Thoracic aorta (tissue), 2 donors: Measurements from ENCODE around the gene TC2N. TPM values are rescaled to one million over a fixed set of nuclear protein-coding genes. Genes with fewer than 3 reads are reported as not detected.

Experiments used
- ATAC-seq: fragments of 150-250 bp; one replicate; pipeline ENCODE4 v1.8.0; 2017; ENCODE audit warnings: low read depth; ENCODE audit not compliant: insufficient number of reproducible peaks, low FRiP score
- DNase-seq: peaks from one replicate; pipeline ENCODE4 v3.0.0-alpha.2; 2020; ENCODE audit warnings: low spot score
- H3K27ac ChIP-seq, 2 donors: fragments of 200-600 bp; sonication (generic); 1 replicate in 1 of 2; 2 replicates in 1 of 2; pipeline ENCODE4 v1.5.1; 2016; ENCODE audit warnings: mild to moderate bottlenecking in 2 of 2, moderate library complexity in 2 of 2
- H3K27me3 ChIP-seq: fragments of 200-600 bp; sonication (generic); replicated peaks from 2 replicates; pipeline ENCODE4 v1.6.0; 2016; ENCODE audit warnings: mild to moderate bottlenecking; ENCODE audit not compliant: insufficient read depth
- H3K36me3 ChIP-seq: fragments of 200-600 bp; sonication (generic); one replicate; pipeline ENCODE4 v1.5.1; 2016
- H3K4me1 ChIP-seq, 2 donors: fragments of 200-600 bp; sonication (generic); 1 replicate in 1 of 2; 2 replicates in 1 of 2; pipeline versions ENCODE4 v1.5.1 to v1.6.0; 2016; ENCODE audit warnings: low read depth in 2 of 2, mild to moderate bottlenecking in 1 of 2; ENCODE audit not compliant: control insufficient read depth in 1 of 2
- H3K4me3 ChIP-seq: fragments of 200-600 bp; sonication (generic); 2 replicates; pipeline ENCODE4 v1.5.1; 2016; ENCODE audit warnings: mild to moderate bottlenecking
- H3K9me3 ChIP-seq: fragments of 200-600 bp; sonication (generic); 2 replicates; pipeline ENCODE4 v1.5.1; 2016
- CTCF ChIP-seq: fragments of 200-600 bp; sonication (generic); IDR thresholded peaks from one replicate; pipeline ENCODE4 v1.5.1; 2019; ENCODE audit warnings: antibody characterized with exemption
- total RNA-seq, 2 donors: library from RNA; depleted of rRNA; stranded (reverse); fragments of >200 nt; gene quantifications; one replicate each; pipeline versions ENCODE4 v1.1.0 to v1.2.3, GENCODE V29; 2016

Gene TC2N
- total RNA-seq, 2 donors from 2014 or later: 146 to 172 TPM

GRCh38 chr14:91754819-91755218 lies 112.5 kb downstream of the TC2N start:
- no peak overlapping the region for H3K4me3 ChIP-seq
- no peaks in the 10 kb centered on the region for H3K27me3 ChIP-seq
- ATAC-seq (no peak), DNase-seq (no peak)
- no peaks in the 10 kb centered on the region for H3K9me3 ChIP-seq
- no peak for TF ChIP-seq CTCF
- no peaks in the 10 kb centered on the region for H3K36me3 ChIP-seq
- no peak overlapping the region for H3K27ac ChIP-seq
- H3K4me1 ChIP-seq: peaks cover 6 to 17% of the 10 kb centered on the region in 2 donors

GRCh38 chr14:91754185-91754584 lies 113.2 kb downstream of the TC2N start:
- no peak for ATAC-seq
- no peaks in the 10 kb centered on the region for H3K36me3 ChIP-seq

GRCh38 chr14:91753501-91754128 lies 113.7 kb downstream of the TC2N start:
- Histone ChIP-seq H3K4me3 (no peak overlapping the region), H3K27ac (no peak overlapping the region), H3K4me1 (peaks cover 6 to 17% of the 10 kb centered on the region in 2 donors), H3K9me3 (no peaks in the 10 kb centered on the region), H3K27me3 (no peaks in the 10 kb centered on the region), H3K36me3 (no peaks in the 10 kb centered on the region)
- TF ChIP-seq CTCF: no peak
- DNase-seq (no peak), ATAC-seq (no peak)

More at GRCh38 chr14:91754185-91754584, 113.2 kb downstream of the TC2N start:
- H3K27me3 ChIP-seq: no peaks in the 10 kb centered on the region
- H3K4me1 ChIP-seq: peaks cover 6 to 17% of the 10 kb centered on the region in 2 donors
- no peak for TF ChIP-seq CTCF
- DNase-seq: no peak
- H3K9me3 ChIP-seq: no peaks in the 10 kb centered on the region
- no peak overlapping the region for H3K27ac ChIP-seq
- no peak overlapping the region for H3K4me3 ChIP-seq

- H3K9me3 ChIP-seq: no peaks in the 10 kb centered on the region
- H3K4me3 ChIP-seq: no peak overlapping the region
- TF ChIP-seq CTCF: no peak
- no peaks in the 10 kb centered on the region for H3K27me3 ChIP-seq
- no peaks in the 10 kb centered on the region for H3K36me3 ChIP-seq
- no peak overlapping the region for H3K27ac ChIP-seq
- ATAC-seq (no peak), DNase-seq (no peak)
- peaks cover 6 to 17% of the 10 kb centered on the region in 2 donors for H3K4me1 ChIP-seq
Observed at GRCh38 chr14:91752961-91753360, 114.4 kb downstream of the TC2N start.

GRCh38 chr14:91751719-91752118 lies 115.6 kb downstream of the TC2N start:
- Histone ChIP-seq H3K27me3 (no peaks in the 10 kb centered on the region), H3K4me1 (peaks cover 6 to 17% of the 10 kb centered on the region in 2 donors), H3K4me3 (no peak overlapping the region), H3K36me3 (no peaks in the 10 kb centered on the region), H3K27ac (no peak overlapping the region), H3K9me3 (no peaks in the 10 kb centered on the region)
- TF ChIP-seq CTCF: no peak
- no peak for ATAC-seq
- DNase-seq: no peak
